NCI-H1092 treated with DMSO at 0.1 percent for 48 hours (cell line): Measurements from ENCODE around the gene SHC1.

Source experiments
- DNase-seq: peaks from one replicate; lab custom pipeline; 2025; lab: John Stamatoyannopoulos, UW

The SHC1 gene

GRCh38 chr1:154956544-154956941 lies 14.0 kb downstream of the SHC1 start:
- peak; percentile 9 for DNase-seq

- DNase-seq: peak; percentile 82
Observed at GRCh38 chr1:154955718-154956543, 14.6 kb downstream of the SHC1 start, which contains the start of gene PBXIP1. Gene PBXIP1, minus strand, starts transcription at chr1:154956099. Its CDS starts 2,378 bp downstream, at chr1:154953721.

- peak; percentile 33 for DNase-seq
Observed at GRCh38 chr1:154955039-154955717, 15.4 kb downstream of the SHC1 start.

- no peak for DNase-seq
Observed at GRCh38 chr1:154954541-154954940, 16.0 kb downstream of the SHC1 start.

GRCh38 chr1:154953611-154954038 lies 16.9 kb downstream of the SHC1 start:
- peak; percentile 12 for DNase-seq

GRCh38 chr1:154952664-154953063 lies 17.9 kb downstream of the SHC1 start:
- DNase-seq: no peak

- DNase-seq: no peak
Observed at GRCh38 chr1:154951901-154952657, 18.5 kb downstream of the SHC1 start.

GRCh38 chr1:154948079-154948478 lies 22.5 kb downstream of the SHC1 start:
- no peak for DNase-seq

GRCh38 chr1:154945962-154946850 lies 24.3 kb downstream of the SHC1 start:
- no peak for DNase-seq

GRCh38 chr1:154945160-154945961 lies 25.2 kb downstream of the SHC1 start:
- DNase-seq: no peak

GRCh38 chr1:154944401-154945159 lies 26.0 kb downstream of the SHC1 start:
- DNase-seq: no peak

- DNase-seq: peak; percentile 45
Observed at GRCh38 chr1:154943649-154944400, 26.7 kb downstream of the SHC1 start.

- DNase-seq: no peak
Observed at GRCh38 chr1:154941333-154942013, 29.1 kb downstream of the SHC1 start.

GRCh38 chr1:154940651-154941194 lies 29.8 kb downstream of the SHC1 start:
- DNase-seq: no peak

GRCh38 chr1:154940213-154940560 lies 30.4 kb downstream of the SHC1 start:
- DNase-seq: no peak

GRCh38 chr1:154938604-154939399 lies 31.7 kb downstream of the SHC1 start:
- DNase-seq: no peak

GRCh38 chr1:154937988-154938386 lies 32.6 kb downstream of the SHC1 start:
- DNase-seq: no peak
